ENCODE measurements around the gene HP1BP3.

The HP1BP3 gene

GRCh38 chr1:20693623-20694022 lies 93.5 kb downstream of the HP1BP3 start:
- DNase-seq (ENCODE audit: low read depth in 2 of 2), result no peak

All from stimulated activated CD8-positive, alpha-beta memory T cell treated with anti-CD3 and anti-CD28 coated beads, Interleukin-2, amount 100 ng/mL, for 1 hour (primary cell).